ENCODE results near the gene RFPL3.
"Not testable (repeated sequence)": the region's sequence is repeated elsewhere in the genome, so short reads cannot be mapped to it uniquely, and the experiment has no call there.

RFPL3 gene

DNA sequence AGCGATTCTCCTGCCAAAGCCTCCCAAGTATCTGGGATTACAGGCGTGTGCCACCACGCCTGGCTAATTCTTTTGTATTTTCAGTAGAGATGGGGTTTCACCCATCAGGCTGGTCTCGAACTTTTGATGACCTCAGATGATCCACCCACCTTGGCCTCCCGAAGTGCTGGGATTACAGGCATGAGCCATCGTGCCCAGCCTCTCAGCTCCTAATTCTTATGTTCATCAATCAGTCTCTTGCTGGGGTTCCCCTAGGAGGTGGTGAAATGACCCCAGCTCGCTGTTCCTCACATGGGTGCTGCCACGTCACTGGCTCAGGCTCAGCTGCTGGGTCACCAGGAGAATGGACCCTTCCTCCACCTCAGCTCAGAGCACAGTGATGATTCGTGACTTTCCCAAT, at the start of gene RFPL3:
RFPL3 (plus strand) TSS at position 301 of the 400 bp plus-strand sequence. CDS start 205 bp downstream, outside the sequence.
- not testable (repeated sequence) for DNase-seq

DNA sequence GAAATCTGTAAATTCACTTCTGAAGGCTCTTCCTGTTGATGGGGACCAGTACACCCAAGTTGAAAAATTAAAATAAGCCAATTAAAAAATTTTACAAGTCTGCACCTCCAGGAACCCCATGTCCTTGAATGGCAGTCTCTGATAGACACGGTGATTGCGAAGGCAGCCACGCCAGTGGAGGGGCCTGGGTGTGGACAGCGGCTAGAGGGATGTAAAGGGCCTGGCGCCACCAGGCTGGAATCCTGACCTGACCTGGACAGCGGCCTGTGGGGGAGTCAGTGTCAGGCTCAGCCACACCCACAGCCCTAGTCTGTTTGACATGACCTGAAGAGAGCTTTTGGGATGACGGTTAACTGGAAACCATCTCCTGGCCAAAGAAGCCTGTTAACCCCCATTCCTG, 49.5 kb upstream of the RFPL3 start:
- no peak for DNase-seq

DNA sequence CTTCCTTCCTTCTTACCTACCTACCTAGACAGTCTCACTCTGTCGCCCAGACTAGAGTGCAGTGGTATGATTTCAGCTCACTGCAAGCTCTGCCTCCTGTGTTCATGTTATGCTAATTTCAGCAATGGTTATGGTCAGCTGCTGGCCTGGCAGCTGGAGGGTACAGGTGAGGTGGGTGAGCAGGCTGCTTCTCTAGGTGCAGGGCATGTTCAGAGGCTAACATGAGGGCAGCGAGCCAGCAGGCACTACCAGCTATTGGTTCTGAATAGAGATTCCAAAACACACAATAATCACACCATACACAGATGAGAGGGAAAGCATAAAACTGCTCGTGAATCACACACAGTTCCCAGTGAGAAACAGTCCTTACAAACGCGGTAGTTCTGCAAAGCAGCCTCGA, 48.7 kb upstream of the RFPL3 start:
- no peak for DNase-seq

DNA sequence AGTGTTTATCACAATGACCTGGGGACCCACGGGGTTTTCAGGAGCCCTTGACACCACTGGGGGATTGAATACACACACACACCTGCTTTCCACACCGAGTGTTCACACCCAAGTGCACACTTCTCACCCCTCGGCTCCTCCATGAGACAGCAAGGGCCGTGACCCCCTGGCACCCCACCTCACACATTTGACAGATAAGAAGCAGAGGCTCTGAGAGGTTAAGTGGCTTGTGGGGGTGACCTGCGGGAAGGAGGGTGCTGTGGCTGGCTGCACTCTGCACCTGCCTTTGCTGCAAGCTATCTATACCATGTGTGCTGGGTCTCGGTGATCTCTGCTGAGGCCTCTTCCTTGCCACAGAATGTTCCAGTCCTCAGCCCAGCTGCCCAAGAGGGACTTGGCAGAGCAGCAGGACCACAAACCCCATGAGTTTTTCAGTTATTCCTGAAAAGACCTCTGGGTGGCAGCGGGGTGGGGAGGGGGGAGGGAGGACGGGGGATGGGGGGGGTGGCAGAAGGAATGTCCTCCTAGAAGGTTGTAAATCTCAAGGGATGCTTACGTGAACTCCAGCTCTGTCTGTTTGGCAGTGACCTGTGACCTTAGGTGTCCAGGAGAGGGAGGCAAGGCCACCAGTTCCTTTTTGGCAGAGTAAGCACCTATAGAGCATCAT, 47.9 kb upstream of the RFPL3 start:
- DNase-seq = no peak

DNA sequence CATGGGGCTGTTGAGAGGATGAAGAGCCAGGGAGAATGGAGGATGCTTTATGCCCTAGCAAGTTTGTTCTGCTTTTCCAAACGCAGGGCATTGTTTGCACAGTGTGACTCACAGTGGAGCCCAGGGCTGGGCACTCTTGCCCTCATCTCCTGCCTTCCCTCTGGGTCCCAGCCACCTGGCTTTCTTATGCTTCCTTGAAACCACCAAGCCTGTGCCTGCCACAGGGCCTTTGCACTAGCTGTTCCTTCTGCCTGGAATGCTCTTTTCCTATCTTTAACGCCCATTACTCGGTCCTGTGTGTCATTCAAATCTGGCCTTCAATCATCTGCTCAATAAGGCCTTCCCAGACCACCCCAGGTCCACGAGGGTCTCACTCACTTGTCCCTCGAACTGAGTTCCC, 46.9 kb upstream of the RFPL3 start:
- DNase-seq = no peak

DNA sequence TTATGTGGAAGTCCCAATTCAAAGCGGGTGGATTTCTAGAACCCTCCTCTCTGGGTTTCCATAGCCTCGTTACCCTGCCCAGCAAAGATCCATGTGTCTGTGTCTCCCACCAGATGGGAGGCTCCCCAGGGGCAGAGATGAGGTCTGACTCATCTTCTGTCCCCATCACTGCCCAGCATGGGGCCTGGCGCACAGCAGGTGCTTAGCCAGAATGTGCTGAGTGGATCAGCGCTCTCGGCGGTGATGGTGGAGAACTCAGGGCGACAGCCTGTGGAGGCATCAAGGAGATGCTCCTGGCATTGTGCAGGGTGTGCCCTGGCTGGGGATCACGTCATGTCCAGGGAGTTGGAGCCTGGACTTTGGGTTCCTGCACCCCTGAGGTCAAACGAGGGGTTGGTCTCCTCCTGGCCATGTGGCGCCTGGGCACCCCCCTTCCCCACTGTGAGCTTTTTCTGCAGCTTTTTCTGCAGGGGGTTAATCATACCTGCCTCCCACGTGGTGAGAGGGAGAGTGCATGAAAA, 46.1 kb upstream of the RFPL3 start:
- DNase-seq = no peak

DNA sequence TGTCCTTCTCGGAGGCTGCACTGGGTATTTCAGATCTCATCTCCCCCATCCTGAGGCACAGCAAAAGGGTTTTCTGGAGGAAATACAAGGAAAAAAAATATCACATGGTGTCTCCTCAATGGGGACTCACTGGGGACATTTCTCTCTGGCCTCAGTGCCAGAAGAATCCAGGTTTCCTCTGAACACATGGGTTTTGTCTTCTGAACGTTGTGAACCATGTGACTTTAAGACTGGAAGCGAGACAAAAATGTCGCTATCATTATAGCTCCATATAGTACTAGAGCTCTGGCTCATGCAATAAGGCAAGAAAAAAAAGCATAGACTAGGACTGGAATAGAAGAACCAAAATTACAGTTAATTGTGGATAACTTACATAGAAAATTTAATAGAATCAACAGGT, 44.9 kb upstream of the RFPL3 start:
- no peak for DNase-seq

DNA sequence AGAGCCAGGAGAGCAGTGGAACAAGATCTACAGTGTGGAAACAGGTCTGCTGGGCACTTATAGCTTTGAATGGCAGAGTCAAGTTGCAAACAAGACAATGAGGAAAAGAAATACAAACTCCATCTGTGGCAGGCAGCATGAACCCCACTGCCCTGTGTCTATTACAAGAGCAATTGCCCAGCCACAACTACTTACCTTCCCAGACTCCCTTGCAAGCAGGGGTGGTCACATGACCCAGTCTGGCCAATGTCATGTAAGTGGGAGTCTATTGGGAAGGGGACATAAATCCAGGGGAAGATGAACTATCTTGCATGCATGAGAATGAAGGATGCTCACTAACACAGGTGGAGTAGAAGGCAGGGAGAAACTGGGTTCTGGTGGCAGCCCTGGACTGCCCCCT, 44.1 kb upstream of the RFPL3 start:
- no peak for DNase-seq

DNA sequence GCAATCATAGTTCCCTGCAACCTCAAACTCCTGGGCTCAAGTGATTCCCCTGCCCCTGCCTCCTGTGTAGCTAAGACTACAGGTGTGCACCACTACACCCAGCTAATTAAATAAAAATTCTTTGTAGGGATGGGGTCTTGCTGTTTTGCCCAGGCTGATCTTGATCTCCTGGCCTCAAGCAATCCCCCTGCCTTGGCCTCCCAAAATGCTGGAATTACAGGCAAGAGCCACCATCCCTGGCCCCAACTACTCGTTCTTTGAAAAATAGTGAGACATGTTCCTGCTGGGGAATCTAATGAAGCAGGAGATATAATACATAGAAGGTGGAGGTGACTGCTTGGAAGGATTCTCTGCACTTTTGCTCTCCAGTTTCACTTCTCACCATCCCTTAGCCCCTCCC, 40.1 kb upstream of the RFPL3 start:
- no peak for DNase-seq

DNA sequence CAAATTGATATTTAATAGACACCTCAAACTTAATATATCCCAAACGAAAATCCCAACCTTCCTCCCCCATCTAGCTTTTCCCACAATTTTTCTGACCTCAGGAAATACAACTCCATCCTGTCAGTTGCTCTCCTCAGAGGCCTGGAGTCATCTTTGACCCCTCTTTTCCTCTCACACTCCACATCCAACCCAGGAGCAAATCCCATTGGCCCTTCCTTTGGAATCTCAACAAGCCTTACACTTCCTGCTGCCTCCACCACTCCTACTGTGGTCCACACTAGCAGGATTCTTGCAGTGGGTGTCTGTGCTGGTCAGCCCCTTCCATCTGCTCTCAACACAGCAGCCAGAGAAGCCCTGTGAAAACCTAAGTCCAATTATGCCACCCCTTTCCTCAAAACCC, 39.3 kb upstream of the RFPL3 start:
- DNase-seq = no peak

DNA sequence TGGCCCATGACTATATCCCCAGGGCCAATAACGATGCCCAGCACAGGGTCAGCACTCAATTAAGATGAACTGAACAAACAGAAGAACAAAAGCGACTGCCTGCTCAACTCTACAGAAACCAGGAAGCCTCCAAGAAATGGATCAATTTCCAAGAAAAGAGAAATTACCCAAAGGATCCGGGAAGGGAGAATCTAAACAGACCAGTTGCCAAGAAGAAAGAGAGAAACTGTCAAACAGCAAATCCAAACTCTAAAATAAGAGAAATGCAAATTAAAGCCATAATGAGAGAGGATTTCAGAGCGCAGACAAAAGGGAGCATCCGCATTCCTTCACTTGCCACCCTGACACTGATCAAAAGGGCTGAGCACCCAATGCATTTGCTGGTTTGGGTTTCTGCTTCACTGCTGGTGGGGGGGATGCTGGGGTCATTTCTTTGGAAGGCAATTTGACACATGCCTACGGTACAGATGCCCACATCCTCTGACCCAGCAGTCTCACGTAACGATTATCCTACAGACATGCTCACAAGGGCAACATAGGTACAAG, 37.7 kb upstream of the RFPL3 start:
- DNase-seq = no peak

DNA sequence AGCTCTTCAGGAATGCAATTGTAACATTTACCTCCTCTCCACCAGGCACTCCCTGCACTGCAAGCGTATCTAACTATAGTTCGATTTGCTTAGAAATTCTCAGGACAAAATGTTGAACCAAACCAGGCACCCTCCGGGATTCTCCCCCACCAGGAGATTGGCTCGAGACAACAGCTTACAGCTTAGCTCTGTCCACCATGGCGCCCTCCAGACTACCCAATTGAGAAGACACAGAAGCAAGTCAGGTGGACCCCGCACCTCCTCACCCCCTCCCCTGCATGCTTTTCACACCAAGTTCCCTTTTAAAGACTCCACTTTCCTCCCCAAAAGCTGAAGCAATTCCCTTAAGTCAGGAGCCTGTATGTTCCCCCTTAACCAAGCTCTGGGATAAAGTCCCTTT, 34.7 kb upstream of the RFPL3 start:
- DNase-seq = no peak

DNA sequence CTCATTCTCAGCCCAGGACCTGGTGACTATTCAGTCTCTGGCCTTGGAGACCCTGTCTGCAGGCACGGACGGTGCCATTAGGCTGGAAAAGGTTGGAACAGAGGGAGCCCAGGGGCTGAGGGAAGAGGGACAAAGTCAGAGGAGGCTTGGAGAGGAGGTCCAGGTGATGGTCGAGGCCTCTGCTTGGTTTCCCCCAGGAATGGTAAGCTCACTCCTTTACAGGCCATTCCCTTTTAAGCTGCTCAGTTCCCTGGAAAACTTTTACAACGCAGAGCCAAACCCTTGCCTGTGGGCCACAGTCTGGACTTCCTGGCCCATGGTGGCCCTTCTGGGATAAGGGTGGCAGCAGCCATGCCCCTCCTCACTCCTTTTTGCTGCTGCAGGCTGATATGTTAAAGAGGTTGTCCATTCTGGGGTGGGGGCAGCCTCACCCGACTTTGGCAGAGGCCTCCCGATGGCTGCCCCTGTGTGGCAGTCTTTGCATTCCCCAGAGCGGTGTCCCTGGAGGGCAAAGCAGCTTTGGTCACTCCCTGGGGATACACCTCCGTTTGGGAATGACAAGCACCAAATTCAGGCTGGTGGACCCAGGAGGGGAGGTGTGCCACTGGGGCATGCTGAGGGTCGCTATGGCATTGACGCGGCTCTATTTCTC, 34.0 kb upstream of the RFPL3 start:
- DNase-seq = no peak

DNA sequence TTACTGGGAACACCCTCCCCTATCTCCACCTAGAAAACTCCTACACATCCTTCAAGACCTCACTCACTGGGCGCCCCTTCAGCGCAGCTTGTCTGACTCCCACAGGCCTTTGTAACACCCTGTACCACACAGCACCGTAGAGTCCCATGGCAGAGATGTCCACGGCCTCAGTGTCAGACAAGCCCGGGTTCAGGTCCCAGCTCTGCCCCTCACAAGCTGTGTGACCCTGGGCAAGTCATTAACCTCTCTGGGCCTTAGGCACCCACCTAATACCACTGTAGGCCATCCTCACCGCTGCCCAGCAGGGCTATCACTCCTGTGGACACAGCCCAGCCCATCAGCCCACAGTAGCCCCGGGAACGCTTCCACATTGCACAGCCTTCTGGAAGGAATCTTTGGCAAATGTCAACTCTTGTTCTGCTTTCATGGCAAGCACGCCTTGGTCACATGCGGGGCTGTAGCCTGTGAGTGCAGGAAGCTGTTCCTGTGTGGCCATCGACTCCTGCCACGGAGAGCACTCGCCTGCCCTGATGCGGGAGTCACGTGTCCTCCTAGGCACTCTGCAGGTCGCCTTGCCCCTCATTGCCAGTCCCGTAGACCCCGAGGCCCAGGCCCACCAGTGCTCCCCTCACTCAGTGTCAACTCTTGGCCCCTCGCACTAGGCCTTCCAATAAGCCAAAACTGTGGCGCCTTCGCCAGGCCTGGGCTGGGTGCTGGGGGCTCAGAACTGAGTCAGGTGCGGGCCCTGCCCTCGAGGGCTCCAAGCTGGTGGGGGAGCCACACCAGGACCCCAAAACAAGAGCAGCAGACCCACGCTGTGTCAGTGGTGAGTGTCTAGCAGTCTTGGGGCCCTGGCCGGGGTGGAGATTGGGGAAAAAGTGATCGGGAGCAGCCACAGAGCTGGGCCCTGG, 32.9 kb upstream of the RFPL3 start:
- no peak for DNase-seq

DNA sequence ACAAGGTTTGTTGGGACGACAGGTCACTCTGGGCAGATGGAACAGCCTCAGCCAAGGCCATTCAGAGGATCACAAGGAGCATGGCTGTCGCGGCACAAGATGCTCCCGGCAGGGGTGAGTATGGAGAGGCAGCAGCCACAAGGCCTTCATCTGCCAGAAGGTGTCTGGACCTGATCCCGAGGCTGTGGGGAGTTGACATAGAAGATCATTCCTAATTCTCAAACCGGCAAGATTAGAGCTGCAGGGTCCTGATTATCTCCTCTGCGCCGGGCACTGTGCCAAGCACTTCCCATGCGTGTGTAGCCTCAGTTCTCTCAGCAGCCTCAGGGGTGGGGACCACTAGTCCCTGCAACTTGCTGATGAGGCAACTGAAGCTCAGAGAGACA, 32.3 kb upstream of the RFPL3 start:
- no peak for DNase-seq

DNA sequence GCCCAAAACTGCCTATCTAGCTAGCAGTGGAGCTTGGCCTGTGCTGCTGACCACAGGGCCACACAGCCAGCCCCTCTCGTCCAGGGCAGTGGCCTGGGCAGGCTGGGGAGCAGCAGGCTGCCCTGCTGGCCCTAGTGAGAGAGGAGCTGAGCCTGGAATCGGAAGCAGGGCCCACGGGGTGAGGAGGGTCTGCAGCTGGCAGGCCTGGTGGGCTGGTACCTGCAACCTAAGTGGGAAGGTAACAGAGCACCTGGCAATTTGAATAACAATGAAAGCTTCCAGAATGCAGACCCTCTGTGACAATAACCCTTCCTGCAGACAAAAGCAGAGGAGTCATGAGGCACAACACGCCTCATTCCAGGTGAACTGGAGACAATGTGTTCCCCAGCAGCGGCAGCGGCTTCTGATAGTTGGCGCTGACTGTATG, 31.8 kb upstream of the RFPL3 start:
- no peak for DNase-seq

DNA sequence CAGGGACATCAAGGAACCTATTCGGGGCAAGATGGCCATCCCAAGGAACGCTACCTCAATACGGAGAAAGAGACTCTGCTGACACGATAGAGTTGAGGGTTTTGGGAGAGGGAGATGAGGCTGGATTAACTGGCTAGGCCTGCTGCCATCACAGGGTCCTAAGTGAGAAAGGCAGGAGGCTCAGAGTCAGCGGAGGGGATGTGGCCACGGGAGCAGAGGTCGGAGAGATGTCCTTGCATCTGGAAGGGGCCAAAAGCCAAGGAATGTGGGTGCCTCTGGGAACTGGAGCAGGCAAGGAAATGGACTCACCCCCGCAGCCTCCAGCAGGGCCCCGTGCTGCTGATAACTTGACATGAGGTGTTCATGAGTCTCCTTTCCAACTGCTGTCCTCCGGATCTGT, 31.0 kb upstream of the RFPL3 start:
- no peak for DNase-seq

DNA sequence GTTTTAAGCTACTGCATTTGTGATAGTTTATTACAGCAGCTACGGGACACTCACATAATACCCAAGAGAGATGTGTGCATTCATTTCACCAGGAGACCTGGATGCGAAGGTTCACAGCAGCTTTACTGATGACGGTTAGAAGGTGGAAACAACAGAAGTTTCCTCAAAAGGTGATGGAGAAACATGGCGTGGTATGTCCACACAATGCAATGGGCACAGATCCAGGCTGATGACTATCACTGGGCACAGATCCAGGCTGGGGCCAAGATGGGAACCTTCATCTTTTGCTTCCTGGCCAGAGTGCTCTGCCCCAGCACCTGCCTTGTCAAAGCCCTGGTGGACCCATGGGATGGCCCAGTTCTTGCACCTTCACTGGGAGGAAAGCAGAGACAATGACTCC, 30.6 kb upstream of the RFPL3 start:
- no peak for DNase-seq

DNA sequence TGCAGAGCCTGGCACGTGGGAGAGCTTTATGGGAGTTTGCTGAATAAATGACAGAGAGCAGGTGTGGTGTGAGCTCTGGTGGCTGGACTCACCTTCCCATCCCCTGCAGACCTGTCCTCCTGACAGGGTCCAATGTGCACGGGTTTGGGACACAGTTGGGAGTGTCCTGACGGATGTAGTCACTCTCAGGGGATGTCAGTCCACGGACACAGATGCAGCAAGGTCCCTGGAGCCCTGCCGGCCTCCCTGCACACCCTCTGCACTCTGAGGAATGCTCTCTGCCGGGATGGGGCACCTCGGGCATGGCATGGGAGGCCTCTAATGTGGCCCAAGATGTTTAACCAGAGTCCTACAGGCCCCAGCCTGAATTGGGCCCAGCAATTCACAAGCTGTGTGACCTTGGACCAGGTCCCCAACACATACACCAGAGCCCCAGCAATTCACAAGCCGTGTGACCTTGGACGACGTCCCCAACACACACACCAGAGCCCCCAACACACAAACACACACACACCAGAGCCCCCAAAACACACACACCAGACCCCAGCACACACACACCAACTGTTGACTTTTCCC, 30.0 kb upstream of the RFPL3 start:
- no peak for DNase-seq

DNA sequence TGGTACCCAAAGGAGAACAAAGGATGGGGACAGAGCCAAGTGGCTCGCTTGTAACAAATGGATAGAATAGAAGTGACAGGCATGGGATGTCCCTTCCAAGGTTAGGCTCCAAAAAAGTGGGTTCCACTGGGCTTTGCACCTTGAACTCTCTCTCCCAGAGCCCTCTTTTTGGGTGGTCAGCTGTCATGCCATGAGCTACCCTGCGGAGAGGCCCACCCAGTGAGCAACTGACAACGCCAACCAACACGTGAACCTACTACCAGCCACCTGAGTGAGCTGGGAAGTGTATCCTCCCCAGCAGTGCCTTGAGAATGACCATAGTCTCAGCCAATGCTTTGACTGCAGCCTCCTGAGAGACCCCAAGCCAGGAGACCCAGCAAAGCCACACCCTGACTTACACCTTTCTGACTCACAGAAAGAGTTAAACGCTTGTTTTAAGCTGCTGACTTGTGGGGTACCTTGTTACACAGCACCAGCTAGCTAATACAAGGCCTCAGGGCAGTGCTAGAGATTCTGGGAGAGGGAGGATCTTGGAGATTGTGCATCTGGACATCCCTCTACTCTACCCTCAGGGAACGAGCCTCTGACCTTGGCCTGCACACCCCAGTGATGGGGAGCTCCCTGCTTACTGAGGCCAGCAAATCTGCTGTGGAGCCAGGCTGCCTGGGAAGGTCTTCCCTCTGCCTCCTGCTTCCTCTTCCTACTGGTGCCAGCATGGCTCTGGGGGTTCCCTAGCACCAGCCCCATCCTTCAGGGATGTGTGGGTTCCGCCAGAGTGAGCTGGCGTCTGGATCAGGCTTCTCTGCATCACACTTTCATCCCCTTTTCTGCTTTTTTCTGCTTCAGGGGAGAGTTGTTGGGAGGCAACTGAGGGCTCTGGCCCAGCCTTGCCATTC, 29.1 kb upstream of the RFPL3 start:
- DNase-seq = no peak

DNA sequence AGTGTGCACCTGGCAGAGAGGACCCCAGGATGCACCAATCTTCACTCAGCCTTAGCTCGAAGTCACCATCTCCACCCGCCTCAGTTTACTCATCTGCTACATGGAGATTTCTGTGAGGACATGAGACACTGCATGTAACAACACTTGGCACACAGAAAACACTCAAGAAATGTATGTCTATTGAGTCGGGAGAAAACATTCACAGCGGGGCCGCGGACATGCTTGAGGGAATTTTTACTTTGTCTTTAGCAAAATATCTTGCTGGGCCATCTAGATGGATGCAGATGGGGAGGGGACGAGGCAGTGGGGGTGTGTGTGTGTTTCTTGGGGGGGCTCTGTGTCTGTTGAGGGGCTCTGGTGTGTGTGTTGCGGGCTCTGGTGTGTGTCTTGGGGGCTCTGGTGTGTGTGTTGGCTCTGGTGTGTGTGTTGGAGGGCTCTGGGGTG, 28.4 kb upstream of the RFPL3 start:
- DNase-seq = no peak
